BLaER1 treated with 17β-estradiol and CSF1 and Interleukin-3, amounts not matched to agents 10 nM and 100 nM (cell line): Measurements from ENCODE around the gene LRRC42.

Experiments
- H3K27ac ChIP-seq, 11 experiments: shearing (Covaris generic); formaldehyde crosslinking; 2 replicates each; pipeline ENCODE4 v1.8.1; 2022
- H3K27me3 ChIP-seq, 11 experiments: shearing (Covaris generic); formaldehyde crosslinking; 2 replicates each; pipeline ENCODE4 v1.8.1; 2022
- H3K36me3 ChIP-seq, 11 experiments: shearing (Covaris generic); formaldehyde crosslinking; 2 replicates each; pipeline ENCODE4 v1.8.1; 2022
- H3K4me1 ChIP-seq, 10 experiments: shearing (Covaris generic); formaldehyde crosslinking; 2 replicates each; pipeline ENCODE4 v1.8.1; 2022
- H3K4me2 ChIP-seq, 11 experiments: shearing (Covaris generic); formaldehyde crosslinking; 2 replicates each; pipeline ENCODE4 v1.8.1; 2022
- H3K4me3 ChIP-seq, 10 experiments: shearing (Covaris generic); formaldehyde crosslinking; 2 replicates each; pipeline ENCODE4 v1.8.1; 2022
- H3K9ac ChIP-seq, 11 experiments: shearing (Covaris generic); formaldehyde crosslinking; 2 replicates each; pipeline ENCODE4 v1.8.1; 2022
- H3K9me3 ChIP-seq, 11 experiments: shearing (Covaris generic); formaldehyde crosslinking; replicated peaks in 1 of 11; 2 replicates each; pipeline ENCODE4 v1.8.1; 2022
- H4K20me1 ChIP-seq, 11 experiments: shearing (Covaris generic); formaldehyde crosslinking; 2 replicates each; pipeline ENCODE4 v1.8.1; 2022
- Cebpa-rat ChIP-seq, 11 experiments: shearing (Covaris generic); IDR thresholded peaks; 2 replicates each; pipeline ENCODE4 v1.8.1; 2022

Gene LRRC42

GRCh38 chr1:54004481-54005049, 58.4 kb downstream of the LRRC42 start:
- no peak overlapping the region for H3K4me3 ChIP-seq
- no peak for TF ChIP-seq Cebpa-rat (IDR thresholded peaks at IDR 0.05)

GRCh38 chr1:54006508-54006907, 60.4 kb downstream of the LRRC42 start:
- no peak for TF ChIP-seq Cebpa-rat (IDR thresholded peaks at IDR 0.05)
- Histone ChIP-seq H3K27ac (no peak overlapping the region), H3K9ac (no peak overlapping the region), H3K27me3 (no peaks in the 10 kb centered on the region), H3K4me2 (no peak overlapping the region), H4K20me1 (no peaks in the 10 kb centered on the region), H3K9me3 (peaks cover 4 to 19% (median 13%) of the 10 kb centered on the region in 11 experiments; a peak in 16 of 22 replicates), H3K4me3 (no peak overlapping the region), H3K36me3 (no peaks in the 10 kb centered on the region), H3K4me1 (no peaks in the 10 kb centered on the region)

More at GRCh38 chr1:54004481-54005049, 58.4 kb downstream of the LRRC42 start:
- no peak overlapping the region for H3K9ac ChIP-seq
- H3K27me3 ChIP-seq = no peaks in the 10 kb centered on the region
- peaks cover 4 to 19% (median 13%) of the 10 kb centered on the region in 11 experiments; a peak in 16 of 22 replicates for H3K9me3 ChIP-seq
- no peak overlapping the region for H3K27ac ChIP-seq
- H4K20me1 ChIP-seq = no peaks in the 10 kb centered on the region
- no peaks in the 10 kb centered on the region for H3K4me1 ChIP-seq
- H3K36me3 ChIP-seq = no peaks in the 10 kb centered on the region
- no peak overlapping the region for H3K4me2 ChIP-seq

GRCh38 chr1:54007613-54008012, 61.5 kb downstream of the LRRC42 start:
- H3K4me3 ChIP-seq = no peak overlapping the region

GRCh38 chr1:54008876-54009275, 62.7 kb downstream of the LRRC42 start:
- Histone ChIP-seq H3K9ac (no peak overlapping the region), H4K20me1 (0 out of 22 replicates have a peak, but pooled peaks cover 0 to 6% (median 0%) of the 10 kb centered on the region in 11 experiments), H3K27me3 (no peaks in the 10 kb centered on the region), H3K36me3 (no peaks in the 10 kb centered on the region), H3K4me3 (no peak overlapping the region), H3K4me2 (no peak overlapping the region), H3K9me3 (peaks cover 0 to 11% (median 8%) of the 10 kb centered on the region in 11 experiments; a peak in 14 of 22 replicates), H3K27ac (no peak overlapping the region), H3K4me1 (no peaks in the 10 kb centered on the region)
- no peak for TF ChIP-seq Cebpa-rat (IDR thresholded peaks at IDR 0.05)

More at GRCh38 chr1:54007613-54008012, 61.5 kb downstream of the LRRC42 start:
- H3K36me3 ChIP-seq = no peaks in the 10 kb centered on the region
- H3K27me3 ChIP-seq = no peaks in the 10 kb centered on the region
- no peak overlapping the region for H3K4me2 ChIP-seq
- H3K9ac ChIP-seq = no peak overlapping the region
- H3K9me3 ChIP-seq = peaks cover 4 to 19% (median 13%) of the 10 kb centered on the region in 11 experiments; a peak in 16 of 22 replicates
- H3K27ac ChIP-seq = no peak overlapping the region
- 0 out of 22 replicates have a peak, but pooled peaks cover 0 to 6% (median 0%) of the 10 kb centered on the region in 11 experiments for H4K20me1 ChIP-seq
- TF ChIP-seq Cebpa-rat (IDR thresholded peaks at IDR 0.05) = no peak
- no peaks in the 10 kb centered on the region for H3K4me1 ChIP-seq

GRCh38 chr1:54009406-54009805, 63.3 kb downstream of the LRRC42 start:
- Histone ChIP-seq H3K4me2 (no peak overlapping the region), H3K4me1 (no peaks in the 10 kb centered on the region), H3K4me3 (no peak overlapping the region), H3K27me3 (no peaks in the 10 kb centered on the region), H3K36me3 (no peaks in the 10 kb centered on the region), H4K20me1 (0 out of 22 replicates have a peak, but pooled peaks cover 0 to 6% (median 0%) of the 10 kb centered on the region in 11 experiments), H3K9ac (no peak overlapping the region), H3K9me3 (peaks cover 0 to 6% (median 4%) of the 10 kb centered on the region in 11 experiments; a peak in 11 of 22 replicates), H3K27ac (no peak overlapping the region)
- TF ChIP-seq Cebpa-rat (IDR thresholded peaks at IDR 0.05) = no peak

- Histone ChIP-seq H4K20me1 (0 out of 22 replicates have a peak, but pooled peaks cover 0 to 6% (median 0%) of the 10 kb centered on the region in 11 experiments), H3K9ac (no peak overlapping the region), H3K4me3 (no peak overlapping the region), H3K9me3 (no peaks in the 10 kb centered on the region), H3K4me2 (no peak overlapping the region), H3K36me3 (no peaks in the 10 kb centered on the region), H3K4me1 (no peaks in the 10 kb centered on the region), H3K27ac (no peak overlapping the region), H3K27me3 (no peaks in the 10 kb centered on the region)
- TF ChIP-seq Cebpa-rat (IDR thresholded peaks at IDR 0.05) = no peak
Measured at GRCh38 chr1:54010415-54011117, 64.4 kb downstream of the LRRC42 start.

- Histone ChIP-seq H3K9ac (no peak overlapping the region), H3K4me3 (no peak overlapping the region), H3K27ac (no peak overlapping the region), H3K9me3 (no peaks in the 10 kb centered on the region), H3K4me1 (no peaks in the 10 kb centered on the region), H4K20me1 (0 out of 22 replicates have a peak, but pooled peaks cover 0 to 6% (median 0%) of the 10 kb centered on the region in 11 experiments), H3K27me3 (no peaks in the 10 kb centered on the region), H3K4me2 (no peak overlapping the region), H3K36me3 (no peaks in the 10 kb centered on the region)
- TF ChIP-seq Cebpa-rat (IDR thresholded peaks at IDR 0.05) = no peak
Measured at GRCh38 chr1:54011316-54012007, 65.3 kb downstream of the LRRC42 start.

- no peak for TF ChIP-seq Cebpa-rat (IDR thresholded peaks at IDR 0.05)
- no peak overlapping the region for H3K4me3 ChIP-seq
- H3K27ac ChIP-seq = no peak overlapping the region
- no peaks in the 10 kb centered on the region for H3K9me3 ChIP-seq
- H3K4me1 ChIP-seq = no peaks in the 10 kb centered on the region
- no peak overlapping the region for H3K4me2 ChIP-seq
- no peaks in the 10 kb centered on the region for H3K36me3 ChIP-seq
- 0 out of 22 replicates have a peak, but pooled peaks cover 0 to 6% (median 0%) of the 10 kb centered on the region in 11 experiments for H4K20me1 ChIP-seq
- no peak overlapping the region for H3K9ac ChIP-seq
- H3K27me3 ChIP-seq = no peaks in the 10 kb centered on the region
Measured at GRCh38 chr1:54012008-54012325, 65.8 kb downstream of the LRRC42 start.

- no peak for TF ChIP-seq Cebpa-rat (IDR thresholded peaks at IDR 0.05)
Measured at GRCh38 chr1:54012863-54013262, 66.7 kb downstream of the LRRC42 start.

More at GRCh38 chr1:54012863-54013262, 66.7 kb downstream of the LRRC42 start:
- no peak overlapping the region for H3K27ac ChIP-seq
- 0 out of 22 replicates have a peak, but pooled peaks cover 0 to 6% (median 0%) of the 10 kb centered on the region in 11 experiments for H4K20me1 ChIP-seq
- H3K4me1 ChIP-seq = no peaks in the 10 kb centered on the region
- no peak overlapping the region for H3K4me2 ChIP-seq
- no peak overlapping the region for H3K9ac ChIP-seq
- no peaks in the 10 kb centered on the region for H3K27me3 ChIP-seq
- no peaks in the 10 kb centered on the region for H3K36me3 ChIP-seq
- no peaks in the 10 kb centered on the region for H3K9me3 ChIP-seq
- no peak overlapping the region for H3K4me3 ChIP-seq
